H1 (cell line): ENCODE data around the gene CLEC1A. TPM values are rescaled to one million over a fixed set of nuclear protein-coding genes. Genes with fewer than 3 reads are reported as not detected.

Source experiments
- CTCF ChIA-PET: fragments of 300-600 bp; sonication (Branson Sonifier 250); formaldehyde crosslinking; loops from one replicate; lab custom pipeline; 2021; ENCODE audit not compliant: partially characterized antibody; lab: Charles Lee
- POLR2A ChIA-PET: fragments of 300-600 bp; sonication (Branson Sonifier 250); formaldehyde crosslinking; loops from one replicate; lab custom pipeline; 2021; ENCODE audit warnings: inconsistent platforms; ENCODE audit not compliant: partially characterized antibody; lab: Charles Lee
- DNase-seq, 2 experiments: peaks; one replicate each; pipeline versions ENCODE4 v3.0.0 to v3.0.0-alpha.2; 2010 to 2022; ENCODE audit warnings: low spot score in 2 of 2, low read depth in 1 of 2, mixed read lengths in 1 of 2
- FAIRE-seq: peaks from 2 replicates; lab custom pipeline; 2011; peaks lifted over from hg19 to GRCh38; lab: Jason Lieb, UNC
- H2AFZ ChIP-seq: 2 replicates; pipeline ENCODE4 v1.8.1; 2012; ENCODE audit warnings: low read length, inconsistent platforms
- H2AK5ac ChIP-seq: 2 replicates; pipeline ENCODE4 v1.6.1; 2013; ENCODE audit warnings: low read depth, low read length
- H2BK120ac ChIP-seq: replicated peaks from 2 replicates; pipeline ENCODE3; 2013; ENCODE audit warnings: low read depth, low read length, inconsistent platforms
- H2BK12ac ChIP-seq: 2 replicates; pipeline ENCODE4 v1.6.1; 2013; ENCODE audit warnings: low read depth, low read length
- H2BK15ac ChIP-seq: 2 replicates; pipeline ENCODE4 v1.6.1; 2013; ENCODE audit warnings: low read length
- H2BK20ac ChIP-seq: 2 replicates; pipeline ENCODE4 v1.6.1; 2013; ENCODE audit warnings: low read length
- H2BK5ac ChIP-seq: 2 replicates; pipeline ENCODE4 v1.6.1; 2013; ENCODE audit warnings: low read depth, low read length
- H3K14ac ChIP-seq: 2 replicates; pipeline ENCODE4 v1.6.1; 2013; ENCODE audit warnings: inconsistent platforms; ENCODE audit not compliant: insufficient read length
- H3K18ac ChIP-seq: 2 replicates; pipeline ENCODE4 v1.6.1; 2013; ENCODE audit warnings: low read length; ENCODE audit errors: extremely low read depth
- H3K23ac ChIP-seq: 2 replicates; pipeline ENCODE4 v1.6.1; 2013; ENCODE audit warnings: inconsistent platforms; ENCODE audit not compliant: insufficient read length
- H3K23me2 ChIP-seq: 2 replicates; pipeline ENCODE4 v1.6.1; 2013; ENCODE audit warnings: low read depth, low read length
- H3K27ac ChIP-seq: 2 replicates; pipeline ENCODE4 v1.6.1; 2011; ENCODE audit warnings: low read depth, low read length, inconsistent platforms
- H3K27me3 ChIP-seq, 4 experiments: replicated peaks in 1 of 4; 1 replicate in 1 of 4; 2 replicates in 3 of 4; pipeline versions ENCODE4 v1.6.1 to v1.8.1; 2011 to 2013; ENCODE audit warnings: low read length in 3 of 4, mild to moderate bottlenecking in 3 of 4, inconsistent platforms in 2 of 4, mixed read lengths in 2 of 4, moderate library complexity in 1 of 4; ENCODE audit not compliant: control insufficient read depth in 3 of 4, insufficient read depth in 3 of 4; ENCODE audit errors: extremely low read depth in 1 of 4
- H3K36me3 ChIP-seq, 4 experiments: 2 replicates each; pipeline versions ENCODE4 v1.6.1 to v1.8.1; 2011 to 2013; ENCODE audit warnings: mild to moderate bottlenecking in 4 of 4, low read length in 3 of 4, moderate library complexity in 2 of 4, control low read depth in 1 of 4, inconsistent platforms in 1 of 4; ENCODE audit not compliant: insufficient read depth in 4 of 4, control insufficient read depth in 2 of 4
- H3K4ac ChIP-seq: replicated peaks from 2 replicates; pipeline ENCODE3; 2013; ENCODE audit warnings: low read length, low read depth, mixed read lengths, inconsistent platforms; ENCODE audit not compliant: insufficient read length
- H3K4me1 ChIP-seq, 4 experiments: replicated peaks in 1 of 4; 1 replicate in 1 of 4; 2 replicates in 3 of 4; pipeline versions ENCODE4 v1.6.1 to v1.8.1; 2011 to 2013; ENCODE audit warnings: low read length in 3 of 4, inconsistent platforms in 2 of 4, mixed read lengths in 1 of 4; ENCODE audit not compliant: insufficient read depth in 4 of 4, control insufficient read depth in 3 of 4
- H3K4me2 ChIP-seq, 2 experiments: 2 replicates each; pipeline versions ENCODE4 v1.6.1 to v1.8.1; 2011 to 2013; ENCODE audit warnings: low read depth in 2 of 2, low read length in 2 of 2, control low read depth in 1 of 2, inconsistent platforms in 1 of 2, mild to moderate bottlenecking in 1 of 2; ENCODE audit not compliant: insufficient read depth in 1 of 2
- H3K4me3 ChIP-seq, 4 experiments: fragments of 200-600, 300-600 bp in 1 of 4; sonication (generic), shearing (Covaris generic), sonication (Bioruptor Twin) in 1 of 4; 2 replicates each; pipeline versions ENCODE4 v1.5.1 to v1.8.1; 2011 to 2016; ENCODE audit warnings: low read length in 4 of 4, low read depth in 3 of 4, control low read depth in 2 of 4, inconsistent platforms in 2 of 4, mild to moderate bottlenecking in 2 of 4, mixed read lengths in 1 of 4, moderate library complexity in 1 of 4; ENCODE audit not compliant: insufficient read depth in 2 of 4; ENCODE audit errors: extremely low read depth in 1 of 4
- H3K56ac ChIP-seq: replicated peaks from 2 replicates; pipeline ENCODE3; 2013; ENCODE audit warnings: low read depth, mild to moderate bottlenecking, mixed read lengths, low read length, inconsistent platforms; ENCODE audit not compliant: insufficient read length
- H3K79me1 ChIP-seq: 2 replicates; pipeline ENCODE4 v1.6.1; 2013; ENCODE audit warnings: low read depth, low read length, control low read depth
- H3K79me2 ChIP-seq, 2 experiments: 2 replicates each; pipeline versions ENCODE4 v1.6.1 to v1.8.1; 2012 to 2013; ENCODE audit warnings: low read length in 2 of 2, mild to moderate bottlenecking in 2 of 2, inconsistent platforms in 1 of 2; ENCODE audit not compliant: insufficient read depth in 2 of 2, control insufficient read depth in 1 of 2
- H3K9ac ChIP-seq, 4 experiments: replicated peaks in 1 of 4; 1 replicate in 1 of 4; 2 replicates in 3 of 4; pipeline versions ENCODE4 v1.6.1 to v1.8.1; 2011 to 2013; ENCODE audit warnings: low read depth in 3 of 4, low read length in 3 of 4, control low read depth in 2 of 4, mild to moderate bottlenecking in 2 of 4, moderate library complexity in 2 of 4, inconsistent platforms in 1 of 4; ENCODE audit errors: extremely low read depth in 1 of 4
- H3K9me3 ChIP-seq, 2 experiments: 2 replicates each; pipeline versions ENCODE4 v1.6.1 to v1.8.1; 2012 to 2013; ENCODE audit warnings: mild to moderate bottlenecking in 2 of 2, moderate library complexity in 2 of 2, control low read depth in 1 of 2, inconsistent platforms in 1 of 2, low read depth in 1 of 2, low read length in 1 of 2, mixed read lengths in 1 of 2; ENCODE audit not compliant: insufficient read depth in 2 of 2
- H4K20me1 ChIP-seq, 2 experiments: replicated peaks in 1 of 2; 2 replicates each; pipeline versions ENCODE3 to v1.8.1; 2011 to 2013; ENCODE audit warnings: inconsistent platforms in 2 of 2, low read length in 2 of 2, mild to moderate bottlenecking in 1 of 2; ENCODE audit not compliant: insufficient read depth in 2 of 2, control insufficient read depth in 1 of 2
- H4K5ac ChIP-seq: 2 replicates; pipeline ENCODE4 v1.6.1; 2013; ENCODE audit warnings: low read length, low read depth, mixed read lengths, inconsistent platforms; ENCODE audit not compliant: insufficient read length
- H4K8ac ChIP-seq: 2 replicates; pipeline ENCODE4 v1.8.0; 2013; ENCODE audit warnings: mild to moderate bottlenecking, moderate library complexity, low read length, inconsistent platforms; ENCODE audit not compliant: insufficient read depth; ENCODE audit errors: extremely low read depth
- H4K91ac ChIP-seq: replicated peaks from 2 replicates; pipeline ENCODE3; 2013; ENCODE audit warnings: low read length, mixed read lengths, inconsistent platforms; ENCODE audit not compliant: insufficient read length
- ASH2L ChIP-seq: fragments of 200-600, 300-600 bp; sonication (generic); IDR thresholded peaks from one replicate; pipeline ENCODE4 v1.7.1; 2017; ENCODE audit warnings: low read length
- CTBP2 ChIP-seq: IDR thresholded peaks from 2 replicates; pipeline ENCODE4 v1.7.0; 2011; ENCODE audit warnings: borderline replicate concordance, mild to moderate bottlenecking, moderate library complexity, mixed read lengths, low read length; ENCODE audit not compliant: insufficient read depth, insufficient read length
- EGR1 ChIP-seq: IDR thresholded peaks from 2 replicates; pipeline ENCODE4 v1.6.1; 2011; ENCODE audit warnings: low read depth, low read length, borderline replicate concordance
- EZH2 ChIP-seq: fragments of 200-600 bp; sonication (generic); IDR thresholded peaks from 2 replicates; pipeline ENCODE4 v1.7.1; 2012; ENCODE audit warnings: low read depth, mild to moderate bottlenecking, moderate library complexity, low read length, inconsistent platforms; ENCODE audit not compliant: severe bottlenecking
- HDAC6 ChIP-seq: IDR thresholded peaks from one replicate; pipeline ENCODE4 v1.7.1; 2012; ENCODE audit warnings: low read depth, mild to moderate bottlenecking, inconsistent platforms, low read length, moderate library complexity
- KDM4A ChIP-seq: IDR thresholded peaks from one replicate; pipeline ENCODE4 v1.7.1; 2012; ENCODE audit warnings: low read depth, mild to moderate bottlenecking, moderate library complexity, low read length, inconsistent platforms; ENCODE audit not compliant: severe bottlenecking
- MAX ChIP-seq: IDR thresholded peaks from 2 replicates; pipeline ENCODE4 v1.6.1; 2012; ENCODE audit warnings: inconsistent platforms
- PHF8 ChIP-seq: fragments of 200-600 bp; sonication (generic); conservative IDR thresholded peaks from 2 replicates; pipeline ENCODE4 v1.7.1; 2012; ENCODE audit warnings: low read depth, mild to moderate bottlenecking, inconsistent platforms, low read length, moderate library complexity
- POLR2A ChIP-seq, 2 experiments: IDR thresholded peaks; 1 replicate in 1 of 2; 2 replicates in 1 of 2; pipeline ENCODE4 v1.6.1; 2011; ENCODE audit warnings: low read depth in 2 of 2, low read length in 2 of 2, mild to moderate bottlenecking in 2 of 2; ENCODE audit errors: control extremely low read depth in 1 of 2
- TAF7 ChIP-seq: optimal IDR thresholded peaks from 2 replicates; pipeline ENCODE3; 2011; ENCODE audit warnings: low read depth, mild to moderate bottlenecking, inconsistent platforms, low read length, moderate library complexity, borderline replicate concordance
- WGBS, 2 experiments: shearing (Covaris generic) in 1 of 2; methylation state at CpG; one replicate each; pipeline versions ENCODE4 v1.1.6 to v1.1.7; 2013 to 2015; ENCODE audit warnings: low lambda C conversion rate in 2 of 2, mixed read lengths in 2 of 2, inconsistent platforms in 1 of 2, low coverage in 1 of 2, missing lambda C conversion rate in 1 of 2; ENCODE audit not compliant: insufficient replicate concordance in 2 of 2, insufficient coverage in 1 of 2, insufficient read length in 1 of 2; ENCODE audit errors: extremely low coverage in 1 of 2, missing lambda C conversion rate in 1 of 2; 5-methylcytosine and 5-hydroxymethylcytosine counted together
- polyA plus RNA-seq, 7 experiments: library from polyadenylated mRNA; depleted of rRNA in 3 of 7; stranded (reverse) in 5 of 7; unstranded in 2 of 7; fragments of >200 nt in 5 of 7; fragments of 200-250 nt in 2 of 7; gene quantifications; 1 replicate in 5 of 7; 2 replicates in 1 of 7; 4 replicates in 1 of 7; pipeline versions ENCODE4 v1.2.1 to v1.2.3, GENCODE V29; 2011 to 2013; ENCODE audit warnings: missing spikeins in 2 of 7, mixed read lengths in 2 of 7
- total RNA-seq: library from RNA; stranded (reverse); fragmentation: NEBNext Ultra II Directional; extraction: Animal tissue kit (Norgen Biotek cat#: 25700); gene quantifications from 2 replicates; pipeline ENCODE4 v1.2.1, GENCODE V29; 2021
- TF ChIP-seq, protein P1 (sequence below): IDR thresholded peaks from 2 replicates; pipeline ENCODE4 v1.6.1; 2011; ENCODE audit warnings: low read depth, mild to moderate bottlenecking, low read length; ENCODE audit not compliant: insufficient read depth

Gene CLEC1A
- total and polyA plus RNA-seq, 2 of the 8 experiments (the other 6 are each of a cell fraction or from before 2014, with no cell fraction given) = 0.20 TPM; not detected in 1

- no peak overlapping the region for H2BK15ac ChIP-seq
- no peaks in the 10 kb centered on the region for H3K27me3 ChIP-seq
- no peak overlapping the region for H3K23ac ChIP-seq
- no peak overlapping the region for H4K8ac ChIP-seq
- no peak overlapping the region for H4K5ac ChIP-seq
- ChIA-PET POLR2A (interaction anchor here (1.1 kb wide), 1 partner anchor 27 kb away, joined by 3 read pairs; no protein-coding TSS in a partner anchor), CTCF (interaction anchor here (0.5 kb wide), 1 partner anchor 29 kb away, joined by 3 read pairs; the partner anchor contains the start of gene CLEC1B)
- no peak overlapping the region for H3K4me3 ChIP-seq
- no peaks in the 10 kb centered on the region; the same call in 1 of the 2 replicates for H3K23me2 ChIP-seq
- no peak overlapping the region for H3K18ac ChIP-seq
- H3K4me1 ChIP-seq = peaks cover 0 to 7% (median 0%) of the 10 kb centered on the region in 4 experiments; a peak in 1 of 7 replicates
- H2BK20ac ChIP-seq = no peak overlapping the region
- no peak for DNase-seq
- no peak overlapping the region for H3K14ac ChIP-seq
- no peaks in the 10 kb centered on the region for H3K79me1 ChIP-seq
- no peak for FAIRE-seq
- no peak overlapping the region for H2AK5ac ChIP-seq
- no peaks in the 10 kb centered on the region for H4K20me1 ChIP-seq
- H2BK12ac ChIP-seq = no peak overlapping the region
- H3K4ac ChIP-seq = no peak overlapping the region
- no peaks in the 10 kb centered on the region; a peak in 1 of 8 replicates for H3K36me3 ChIP-seq
- 89% methylated on average over 4 of the region's 4 CpGs; no CpG with 5 or more reads in 1 of the 2 experiments for WGBS, 2 experiments
- no peaks in the 10 kb centered on the region for H3K79me2 ChIP-seq
- peak overlapping the region; percentile 84 for H2AFZ ChIP-seq
- no peak overlapping the region for H3K27ac ChIP-seq
- H3K4me2 ChIP-seq = no peak overlapping the region
- H3K56ac ChIP-seq = no peak overlapping the region
- no peak overlapping the region for H2BK120ac ChIP-seq
- H3K9me3 ChIP-seq = peaks cover 0 to 8% of the 10 kb centered on the region in 2 experiments; a peak in 2 of 4 replicates
- no peak overlapping the region for H4K91ac ChIP-seq
- H2BK5ac ChIP-seq = no peak overlapping the region
- no peak overlapping the region for H3K9ac ChIP-seq
- TF ChIP-seq PHF8 (no peak), TAF7 (no peak), KDM4A (no peak), ASH2L (no peak), POLR2A (IDR thresholded peaks at IDR 0.05; ENCODE audit: control extremely low read depth in 1 of 2, low read depth in 2 of 2, low read length in 2 of 2) (no peak), HDAC6 (no peak), EGR1 (no peak), CTBP2 (no peak), MAX (no peak), EZH2 (no peak)
- TF ChIP-seq, protein P1, sequence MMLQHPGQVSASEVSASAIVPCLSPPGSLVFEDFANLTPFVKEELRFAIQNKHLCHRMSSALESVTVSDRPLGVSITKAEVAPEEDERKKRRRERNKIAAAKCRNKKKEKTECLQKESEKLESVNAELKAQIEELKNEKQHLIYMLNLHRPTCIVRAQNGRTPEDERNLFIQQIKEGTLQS = no peak
Observed at GRCh38 chr12:10027721-10028120, 71.1 kb downstream of the CLEC1A start.
